Type B pancreatic cell (in vitro differentiated cells): ENCODE data around the gene CPS1. TPM values are rescaled to one million over a fixed set of nuclear protein-coding genes. Genes with fewer than 3 reads are reported as not detected.

ENCODE experiments used
- DNase-seq: peaks from one replicate; pipeline ENCODE4 v3.0.0; 2021; ENCODE audit warnings: mixed read lengths; ENCODE audit not compliant: unreplicated experiment; ENCODE audit errors: extremely low spot score
- H3K27ac Mint-ChIP-seq: 2 replicates; pipeline ENCODE4 v1.8.0; 2021; ENCODE audit warnings: mild to moderate bottlenecking, mixed read lengths
- H3K27me3 Mint-ChIP-seq: 2 replicates; pipeline ENCODE4 v1.8.0; 2021; ENCODE audit warnings: mixed read lengths
- H3K36me3 Mint-ChIP-seq: 2 replicates; pipeline ENCODE4 v1.8.0; 2021; ENCODE audit warnings: mixed read lengths
- H3K4me1 Mint-ChIP-seq: one replicate; pipeline ENCODE4 v1.8.0; 2021; ENCODE audit warnings: mixed read lengths; ENCODE audit not compliant: unreplicated experiment
- H3K4me3 Mint-ChIP-seq: 2 replicates; pipeline ENCODE4 v1.8.0; 2021; ENCODE audit warnings: mild to moderate bottlenecking, mixed read lengths
- H3K9me3 Mint-ChIP-seq: 2 replicates; pipeline ENCODE4 v1.8.0; 2021; ENCODE audit warnings: mixed read lengths
- total RNA-seq: library from RNA; stranded (reverse); gene quantifications from 2 replicates; pipeline ENCODE4 v1.2.1, GENCODE V29; 2021; ENCODE audit warnings: low replicate concordance
- TF ChIP-seq, protein P1 (sequence below): fragments of 200-600 bp; sonication (generic); conservative IDR thresholded peaks from 2 replicates; pipeline ENCODE4 v1.5.0; 2021; ENCODE audit warnings: antibody characterized with exemption, mild to moderate bottlenecking

CPS1 gene
- total RNA-seq, 1 donor from 2014 or later: 33.2 TPM

DNA sequence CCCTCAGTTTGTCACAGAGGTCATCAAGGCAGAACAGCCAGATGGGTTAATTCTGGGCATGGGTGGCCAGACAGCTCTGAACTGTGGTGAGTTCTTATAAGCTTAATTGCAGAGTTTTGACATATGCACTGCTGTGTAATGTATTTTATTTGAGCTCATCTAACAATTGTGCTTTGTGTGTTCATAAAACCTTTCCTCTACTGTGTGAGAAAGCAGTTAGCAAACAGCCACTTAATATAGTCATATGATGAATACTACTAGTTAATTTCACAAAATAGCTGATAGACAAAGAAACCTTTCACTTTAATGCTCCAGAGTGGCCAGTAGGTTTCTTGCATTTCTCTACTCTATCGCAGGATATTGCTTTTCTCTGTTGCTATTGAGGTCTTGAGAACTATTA lies 43.1 kb downstream of the CPS1 start:
- TF ChIP-seq, protein P1, sequence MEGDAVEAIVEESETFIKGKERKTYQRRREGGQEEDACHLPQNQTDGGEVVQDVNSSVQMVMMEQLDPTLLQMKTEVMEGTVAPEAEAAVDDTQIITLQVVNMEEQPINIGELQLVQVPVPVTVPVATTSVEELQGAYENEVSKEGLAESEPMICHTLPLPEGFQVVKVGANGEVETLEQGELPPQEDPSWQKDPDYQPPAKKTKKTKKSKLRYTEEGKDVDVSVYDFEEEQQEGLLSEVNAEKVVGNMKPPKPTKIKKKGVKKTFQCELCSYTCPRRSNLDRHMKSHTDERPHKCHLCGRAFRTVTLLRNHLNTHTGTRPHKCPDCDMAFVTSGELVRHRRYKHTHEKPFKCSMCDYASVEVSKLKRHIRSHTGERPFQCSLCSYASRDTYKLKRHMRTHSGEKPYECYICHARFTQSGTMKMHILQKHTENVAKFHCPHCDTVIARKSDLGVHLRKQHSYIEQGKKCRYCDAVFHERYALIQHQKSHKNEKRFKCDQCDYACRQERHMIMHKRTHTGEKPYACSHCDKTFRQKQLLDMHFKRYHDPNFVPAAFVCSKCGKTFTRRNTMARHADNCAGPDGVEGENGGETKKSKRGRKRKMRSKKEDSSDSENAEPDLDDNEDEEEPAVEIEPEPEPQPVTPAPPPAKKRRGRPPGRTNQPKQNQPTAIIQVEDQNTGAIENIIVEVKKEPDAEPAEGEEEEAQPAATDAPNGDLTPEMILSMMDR: no peak
- H3K27ac Mint-ChIP-seq: no peak overlapping the region
- no peak for DNase-seq
- no peak overlapping the region for H3K4me3 Mint-ChIP-seq
- peaks cover 5% of the 10 kb centered on the region for H3K36me3 Mint-ChIP-seq
- no peaks in the 10 kb centered on the region for H3K4me1 Mint-ChIP-seq
- peaks cover 15% of the 10 kb centered on the region for H3K9me3 Mint-ChIP-seq
- no peaks in the 10 kb centered on the region for H3K27me3 Mint-ChIP-seq

DNA sequence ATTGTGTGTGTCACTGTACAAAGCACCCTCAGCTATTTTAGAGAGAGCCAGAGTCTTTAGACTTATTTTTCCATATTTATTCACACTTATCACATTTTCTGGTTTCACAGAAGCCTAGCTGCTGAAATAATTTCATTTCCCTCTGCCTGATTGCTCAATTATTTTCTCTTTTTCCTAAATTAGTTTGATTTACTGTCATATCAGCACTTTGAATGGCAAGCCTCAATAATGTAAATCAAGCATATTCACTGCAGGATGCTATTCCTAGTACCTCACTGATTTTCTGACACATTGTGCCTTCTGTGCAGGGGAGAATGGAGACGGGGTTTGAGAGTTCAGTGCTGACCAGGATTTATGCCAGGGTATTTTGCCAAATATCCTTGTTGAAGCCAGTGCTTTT lies 48.3 kb downstream of the CPS1 start:
- Mint-ChIP-seq H3K9me3 (no peaks in the 10 kb centered on the region), H3K27me3 (no peaks in the 10 kb centered on the region), H3K27ac (no peak overlapping the region), H3K36me3 (no peaks in the 10 kb centered on the region), H3K4me1 (no peaks in the 10 kb centered on the region), H3K4me3 (no peak overlapping the region)
- DNase-seq: no peak
- TF ChIP-seq, protein P1: no peak

DNA sequence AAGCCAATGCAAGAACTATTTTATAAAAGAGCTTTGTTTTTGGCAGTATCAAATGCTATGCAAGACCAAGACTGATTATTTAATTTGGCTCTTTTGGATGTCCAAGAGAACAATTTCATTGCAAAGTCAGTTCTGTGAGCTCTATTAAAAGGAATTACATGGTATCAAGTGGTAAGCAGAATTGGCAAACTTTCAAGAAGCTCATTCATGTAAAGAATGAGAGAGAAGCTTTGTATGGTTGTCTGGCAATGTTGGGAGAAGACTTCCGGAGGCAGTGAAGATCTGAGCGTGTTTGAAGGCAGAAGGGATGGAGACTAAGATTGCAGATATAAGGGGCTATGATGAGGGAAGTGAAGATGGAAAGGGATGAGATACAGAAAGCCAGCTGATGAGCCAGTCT lies 49.6 kb downstream of the CPS1 start:
- H3K36me3 Mint-ChIP-seq: no peaks in the 10 kb centered on the region
- no peak overlapping the region for H3K27ac Mint-ChIP-seq
- TF ChIP-seq, protein P1: no peak
- no peaks in the 10 kb centered on the region for H3K9me3 Mint-ChIP-seq
- no peak for DNase-seq
- H3K27me3 Mint-ChIP-seq: no peaks in the 10 kb centered on the region
- H3K4me3 Mint-ChIP-seq: no peak overlapping the region
- no peaks in the 10 kb centered on the region for H3K4me1 Mint-ChIP-seq

GRCh38 chr2:210611466-210611865 lies 55.1 kb downstream of the CPS1 start:
- Mint-ChIP-seq H3K9me3 (no peaks in the 10 kb centered on the region), H3K27me3 (no peaks in the 10 kb centered on the region), H3K4me3 (no peak overlapping the region), H3K27ac (no peak overlapping the region), H3K36me3 (no peaks in the 10 kb centered on the region), H3K4me1 (no peaks in the 10 kb centered on the region)
- TF ChIP-seq, protein P1: no peak
- no peak for DNase-seq

GRCh38 chr2:210616074-210616473 lies 59.7 kb downstream of the CPS1 start:
- H3K27me3 Mint-ChIP-seq: no peaks in the 10 kb centered on the region
- no peak for DNase-seq
- H3K9me3 Mint-ChIP-seq: no peaks in the 10 kb centered on the region
- H3K36me3 Mint-ChIP-seq: no peaks in the 10 kb centered on the region
- peaks cover 4% of the 10 kb centered on the region for H3K4me1 Mint-ChIP-seq
- TF ChIP-seq, protein P1: no peak
- no peak overlapping the region for H3K4me3 Mint-ChIP-seq
- H3K27ac Mint-ChIP-seq: no peak overlapping the region

DNA sequence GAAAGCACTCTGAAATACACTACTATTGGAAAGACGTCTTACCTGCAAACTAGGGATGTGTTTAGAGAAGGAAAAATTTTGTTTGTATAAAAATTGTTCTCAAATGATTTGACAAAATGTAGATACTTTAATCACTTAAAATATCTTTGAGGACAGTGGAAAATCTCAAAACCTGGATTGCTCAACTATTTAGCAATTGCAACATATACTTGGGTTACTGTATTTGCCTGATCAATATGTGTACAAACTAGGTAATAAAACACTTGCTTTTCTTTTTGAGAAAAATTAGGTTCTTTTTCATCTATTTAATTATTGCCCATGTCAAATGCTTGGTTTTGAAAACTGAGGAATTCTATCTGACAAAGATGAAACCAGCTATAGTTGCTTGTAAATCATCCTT lies 60.9 kb downstream of the CPS1 start:
- Mint-ChIP-seq H3K27me3 (no peaks in the 10 kb centered on the region), H3K27ac (no peak overlapping the region), H3K4me1 (peaks cover 4% of the 10 kb centered on the region), H3K9me3 (no peaks in the 10 kb centered on the region), H3K4me3 (no peak overlapping the region), H3K36me3 (no peaks in the 10 kb centered on the region)
- TF ChIP-seq, protein P1: no peak
- no peak for DNase-seq
